Skin of body (tissue), 2 donors: ENCODE measurements around the gene LINC00632. TPM values are rescaled to one million over a fixed set of nuclear protein-coding genes. Genes with fewer than 3 reads are reported as not detected.
A peak's percentile ranks its signal among the peaks of the same experiment; 100 is the strongest.

Source experiments
- DNase-seq: peaks from one replicate; lab custom pipeline; 2025; lab: John Stamatoyannopoulos, UW
- total RNA-seq: library from RNA; depleted of rRNA; stranded (reverse); fragments of >200 nt; gene quantifications from one replicate; pipeline ENCODE4 v1.2.3, GENCODE V29; 2014

LINC00632 gene
- total RNA-seq, 1 donor from 2014 or later, result 61.9 TPM

- peak; percentile 1 for DNase-seq
Measured at GRCh38 chrX:140765043-140765784, 55.7 kb downstream of the LINC00632 start.

GRCh38 chrX:140766024-140766611 lies 56.6 kb downstream of the LINC00632 start:
- peak; percentile 7 for DNase-seq

- DNase-seq, result no peak
Measured at GRCh38 chrX:140767646-140768045, 58.1 kb downstream of the LINC00632 start.

GRCh38 chrX:140775211-140775610 lies 65.7 kb downstream of the LINC00632 start:
- no peak for DNase-seq

- DNase-seq, result no peak
Measured at GRCh38 chrX:140776320-140776719, 66.8 kb downstream of the LINC00632 start.

GRCh38 chrX:140794642-140795041 lies 85.1 kb downstream of the LINC00632 start:
- no peak for DNase-seq

- DNase-seq, result no peak
Measured at GRCh38 chrX:140799216-140799615, 89.7 kb downstream of the LINC00632 start.

GRCh38 chrX:140804292-140804691 lies 94.7 kb downstream of the LINC00632 start:
- DNase-seq, result no peak

- no peak for DNase-seq
Measured at GRCh38 chrX:140815868-140816267, 106.3 kb downstream of the LINC00632 start.

GRCh38 chrX:140817943-140818342 lies 108.4 kb downstream of the LINC00632 start:
- DNase-seq, result no peak

- no peak for DNase-seq
Measured at GRCh38 chrX:140821280-140821679, 111.7 kb downstream of the LINC00632 start.

- DNase-seq, result no peak
Measured at GRCh38 chrX:140822184-140822583, 112.6 kb downstream of the LINC00632 start.

GRCh38 chrX:140822861-140823260 lies 113.3 kb downstream of the LINC00632 start:
- no peak for DNase-seq

- no peak for DNase-seq
Measured at GRCh38 chrX:140836874-140837273, 127.3 kb downstream of the LINC00632 start.

Other genes with a start within 250 kb of the LINC00632 start
- gene SOX3, start 204.7 kb upstream of the LINC00632 start, total RNA-seq, result not detected